IPS DF 19.7 (cell line): ENCODE measurements around the gene CEP170B.
A peak's percentile ranks its signal among the peaks of the same experiment; 100 is the strongest.

ENCODE experiments used
- DNase-seq: peaks from one replicate; pipeline ENCODE4 v3.0.0-alpha.2; 2013; ENCODE audit warnings: low read depth, low spot score

CEP170B gene

GRCh38 chr14:104868060-104868740 is 3.1 kb downstream of the CEP170B start:
- DNase-seq, result no peak

- DNase-seq, result no peak
Observed at GRCh38 chr14:104868811-104869572, 3.9 kb downstream of the CEP170B start.

- DNase-seq, result no peak
Observed at GRCh38 chr14:104869669-104870367, 4.8 kb downstream of the CEP170B start.

GRCh38 chr14:104870368-104871144 is 5.5 kb downstream of the CEP170B start:
- no peak for DNase-seq

- DNase-seq, result no peak
Observed at GRCh38 chr14:104871145-104871655, 6.1 kb downstream of the CEP170B start.

- DNase-seq, result no peak
Observed at GRCh38 chr14:104871656-104872468, 6.8 kb downstream of the CEP170B start.

- peak; percentile 59 for DNase-seq
Observed at GRCh38 chr14:104872469-104873341, 7.6 kb downstream of the CEP170B start.

GRCh38 chr14:104873380-104874055 is 8.4 kb downstream of the CEP170B start:
- DNase-seq, result no peak

GRCh38 chr14:104874110-104874531 is 9.1 kb downstream of the CEP170B start:
- DNase-seq, result no peak

- DNase-seq, result no peak
Observed at GRCh38 chr14:104874571-104875411, 9.7 kb downstream of the CEP170B start.

- DNase-seq, result no peak
Observed at GRCh38 chr14:104875412-104875751, 10.3 kb downstream of the CEP170B start.

- no peak for DNase-seq
Observed at GRCh38 chr14:104875811-104876210, 10.7 kb downstream of the CEP170B start.

- no peak for DNase-seq
Observed at GRCh38 chr14:104876251-104876699, 11.2 kb downstream of the CEP170B start.

- no peak for DNase-seq
Observed at GRCh38 chr14:104877066-104877805, 12.2 kb downstream of the CEP170B start.

GRCh38 chr14:104877806-104878550 is 12.9 kb downstream of the CEP170B start:
- no peak for DNase-seq

GRCh38 chr14:104878582-104878981 is 13.5 kb downstream of the CEP170B start:
- no peak for DNase-seq
